Thyroid gland (tissue), 4 donors: ENCODE results near the gene SCLY.

Source experiments
- POLR2A ChIP-seq, 2 donors: fragments of 450-650 bp; IDR thresholded peaks; one replicate each; pipeline ENCODE4 v1.6.1; 2017; ENCODE audit warnings: antibody characterized with exemption in 2 of 2, mild to moderate bottlenecking in 2 of 2, moderate library complexity in 1 of 2
- TF ChIP-seq, protein P1 (sequence below), 6 experiments: fragments of 200-600 bp in 3 of 6; fragments of 450-650 bp in 3 of 6; sonication (generic) in 3 of 6; IDR thresholded peaks; one replicate each; pipeline ENCODE4 v1.5.1; 2016 to 2019; ENCODE audit warnings: antibody characterized with exemption in 6 of 6, mild to moderate bottlenecking in 2 of 6, inconsistent platforms in 1 of 6, moderate library complexity in 1 of 6

DNA sequence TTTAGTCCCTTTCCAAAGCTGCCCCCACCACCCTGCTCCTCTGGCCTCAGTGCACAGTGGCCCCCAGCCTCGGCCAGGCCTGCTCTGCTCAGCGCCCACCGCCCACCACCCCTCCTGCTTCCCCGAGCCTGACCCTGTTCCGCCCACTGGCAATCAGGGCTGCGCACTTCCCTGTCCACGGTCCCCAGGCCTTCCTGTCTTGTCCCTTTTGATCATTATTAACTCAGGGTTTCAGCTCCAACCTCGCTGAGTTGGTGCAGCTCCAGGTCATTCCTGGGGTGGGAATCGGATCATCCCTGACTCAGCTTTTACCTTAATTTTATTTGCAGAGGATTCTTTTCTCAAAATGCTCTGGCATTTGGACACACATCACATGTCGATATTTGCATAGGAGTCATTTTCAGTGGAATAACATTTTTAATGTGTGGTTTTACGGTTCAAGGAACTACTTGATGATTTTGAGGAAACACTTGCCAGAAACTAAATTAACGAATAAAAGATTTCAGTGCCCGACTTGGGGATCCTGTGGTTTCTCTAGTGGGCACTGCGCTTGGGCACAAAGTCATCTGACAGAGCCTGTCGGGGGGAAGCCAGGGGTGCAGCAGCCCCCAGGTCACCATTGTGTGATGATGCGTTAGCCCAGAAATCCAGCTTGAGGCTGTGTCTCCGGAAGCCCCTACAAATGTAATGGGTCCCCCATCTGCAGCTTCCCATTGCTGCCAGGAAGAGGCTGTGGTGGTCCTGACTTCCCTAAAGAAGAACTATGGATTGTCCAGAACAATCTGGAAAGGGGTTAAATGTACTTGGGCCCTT lies 38.3 kb downstream of the SCLY start:
- TF ChIP-seq, protein P1, sequence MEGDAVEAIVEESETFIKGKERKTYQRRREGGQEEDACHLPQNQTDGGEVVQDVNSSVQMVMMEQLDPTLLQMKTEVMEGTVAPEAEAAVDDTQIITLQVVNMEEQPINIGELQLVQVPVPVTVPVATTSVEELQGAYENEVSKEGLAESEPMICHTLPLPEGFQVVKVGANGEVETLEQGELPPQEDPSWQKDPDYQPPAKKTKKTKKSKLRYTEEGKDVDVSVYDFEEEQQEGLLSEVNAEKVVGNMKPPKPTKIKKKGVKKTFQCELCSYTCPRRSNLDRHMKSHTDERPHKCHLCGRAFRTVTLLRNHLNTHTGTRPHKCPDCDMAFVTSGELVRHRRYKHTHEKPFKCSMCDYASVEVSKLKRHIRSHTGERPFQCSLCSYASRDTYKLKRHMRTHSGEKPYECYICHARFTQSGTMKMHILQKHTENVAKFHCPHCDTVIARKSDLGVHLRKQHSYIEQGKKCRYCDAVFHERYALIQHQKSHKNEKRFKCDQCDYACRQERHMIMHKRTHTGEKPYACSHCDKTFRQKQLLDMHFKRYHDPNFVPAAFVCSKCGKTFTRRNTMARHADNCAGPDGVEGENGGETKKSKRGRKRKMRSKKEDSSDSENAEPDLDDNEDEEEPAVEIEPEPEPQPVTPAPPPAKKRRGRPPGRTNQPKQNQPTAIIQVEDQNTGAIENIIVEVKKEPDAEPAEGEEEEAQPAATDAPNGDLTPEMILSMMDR (IDR thresholded peaks at IDR 0.05): no peak
- no peak for TF ChIP-seq POLR2A (IDR thresholded peaks at IDR 0.05)
